BJ (cell line): ENCODE data around the gene POU4F1. TPM values are rescaled to one million over a fixed set of nuclear protein-coding genes. Genes with fewer than 3 reads are reported as not detected.

Experiments used
- CTCF ChIA-PET: fragments of 350-600 bp; formaldehyde crosslinking; extraction: SDS; loops from one replicate; lab custom pipeline; 2021; ENCODE audit warnings: antibody characterized with exemption, inconsistent platforms; lab: Yijun Ruan, JAX
- POLR2A ChIA-PET: fragments of 300-600 bp; sonication (Branson Sonifier 250); formaldehyde crosslinking; extraction: SDS; loops from one replicate; lab custom pipeline; 2021; ENCODE audit warnings: antibody characterized with exemption; lab: Charles Lee
- DNase-seq: peaks from one replicate; pipeline ENCODE4 v3.0.0-alpha.2; 2011; ENCODE audit warnings: low read depth
- H3K27me3 ChIP-seq: 2 replicates; pipeline ENCODE4 v1.6.0; 2011; ENCODE audit warnings: low read length; ENCODE audit not compliant: control insufficient read depth, insufficient read depth
- H3K36me3 ChIP-seq: 2 replicates; pipeline ENCODE4 v1.5.1; 2011; ENCODE audit warnings: low read length; ENCODE audit not compliant: control insufficient read depth, insufficient read depth
- H3K4me3 ChIP-seq: 2 replicates; pipeline ENCODE4 v1.5.1; 2011; ENCODE audit warnings: low read depth, mild to moderate bottlenecking, control low read depth, low read length
- polyA plus RNA-seq: library from polyadenylated mRNA; depleted of rRNA; stranded (reverse); fragments of >200 nt; gene quantifications from 2 replicates; pipeline ENCODE4 v1.2.3, GENCODE V29; 2011; rRNA removed
- TF ChIP-seq, protein P1 (sequence below): IDR thresholded peaks from 2 replicates; pipeline ENCODE4 v1.5.1; 2011; ENCODE audit warnings: low read depth, mild to moderate bottlenecking, control low read depth, inconsistent platforms, low read length, moderate library complexity; ENCODE audit not compliant: insufficient read depth

POU4F1 gene
- polyA plus RNA-seq, 1 experiment = not detected

DNA sequence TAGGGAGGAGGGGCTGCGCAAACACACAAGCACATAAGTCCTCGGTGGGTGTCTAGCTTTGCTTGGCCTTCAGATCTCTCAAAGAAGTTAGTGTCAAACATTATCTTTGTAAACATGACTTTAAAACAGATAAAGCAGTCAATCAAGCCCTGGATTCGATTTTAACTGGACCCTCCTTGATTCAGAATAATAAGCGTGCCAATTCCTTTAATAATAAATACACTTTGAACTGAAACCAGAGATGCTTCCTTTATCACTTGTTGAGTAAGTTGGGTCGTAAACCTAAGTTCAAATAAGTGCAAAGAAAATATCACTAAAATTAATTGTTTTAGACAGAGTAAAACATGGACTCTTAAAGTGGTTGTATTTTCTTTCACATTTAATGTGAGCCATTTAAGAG, 30.9 kb downstream of the POU4F1 start:
- no peaks in the 10 kb centered on the region for H3K36me3 ChIP-seq
- no peaks in the 10 kb centered on the region for H3K27me3 ChIP-seq
- ChIA-PET POLR2A (no interaction called here), CTCF (no interaction called here)
- no peak overlapping the region for H3K4me3 ChIP-seq
- TF ChIP-seq, protein P1, sequence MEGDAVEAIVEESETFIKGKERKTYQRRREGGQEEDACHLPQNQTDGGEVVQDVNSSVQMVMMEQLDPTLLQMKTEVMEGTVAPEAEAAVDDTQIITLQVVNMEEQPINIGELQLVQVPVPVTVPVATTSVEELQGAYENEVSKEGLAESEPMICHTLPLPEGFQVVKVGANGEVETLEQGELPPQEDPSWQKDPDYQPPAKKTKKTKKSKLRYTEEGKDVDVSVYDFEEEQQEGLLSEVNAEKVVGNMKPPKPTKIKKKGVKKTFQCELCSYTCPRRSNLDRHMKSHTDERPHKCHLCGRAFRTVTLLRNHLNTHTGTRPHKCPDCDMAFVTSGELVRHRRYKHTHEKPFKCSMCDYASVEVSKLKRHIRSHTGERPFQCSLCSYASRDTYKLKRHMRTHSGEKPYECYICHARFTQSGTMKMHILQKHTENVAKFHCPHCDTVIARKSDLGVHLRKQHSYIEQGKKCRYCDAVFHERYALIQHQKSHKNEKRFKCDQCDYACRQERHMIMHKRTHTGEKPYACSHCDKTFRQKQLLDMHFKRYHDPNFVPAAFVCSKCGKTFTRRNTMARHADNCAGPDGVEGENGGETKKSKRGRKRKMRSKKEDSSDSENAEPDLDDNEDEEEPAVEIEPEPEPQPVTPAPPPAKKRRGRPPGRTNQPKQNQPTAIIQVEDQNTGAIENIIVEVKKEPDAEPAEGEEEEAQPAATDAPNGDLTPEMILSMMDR = no peak
- DNase-seq = no peak

- TF ChIP-seq, protein P1 = no peak
- ChIA-PET POLR2A (no interaction called here), CTCF (interaction anchor here (0.7 kb wide), 1 partner anchor 407 kb away, joined by 6 read pairs; no protein-coding TSS in a partner anchor)
- no peak for DNase-seq
- H3K36me3 ChIP-seq = no peaks in the 10 kb centered on the region
- no peak overlapping the region for H3K4me3 ChIP-seq
- no peaks in the 10 kb centered on the region for H3K27me3 ChIP-seq
These were observed 34.3 kb downstream of the POU4F1 start for GRCh38 chr13:78569029-78569428.

GRCh38 chr13:78566631-78567030, 36.7 kb downstream of the POU4F1 start:
- CTCF ChIA-PET = no interaction called here
- POLR2A ChIA-PET = no interaction called here
- DNase-seq = no peak
- TF ChIP-seq, protein P1 = no peak
- Histone ChIP-seq H3K4me3 (no peak overlapping the region), H3K36me3 (no peaks in the 10 kb centered on the region), H3K27me3 (no peaks in the 10 kb centered on the region)

DNA sequence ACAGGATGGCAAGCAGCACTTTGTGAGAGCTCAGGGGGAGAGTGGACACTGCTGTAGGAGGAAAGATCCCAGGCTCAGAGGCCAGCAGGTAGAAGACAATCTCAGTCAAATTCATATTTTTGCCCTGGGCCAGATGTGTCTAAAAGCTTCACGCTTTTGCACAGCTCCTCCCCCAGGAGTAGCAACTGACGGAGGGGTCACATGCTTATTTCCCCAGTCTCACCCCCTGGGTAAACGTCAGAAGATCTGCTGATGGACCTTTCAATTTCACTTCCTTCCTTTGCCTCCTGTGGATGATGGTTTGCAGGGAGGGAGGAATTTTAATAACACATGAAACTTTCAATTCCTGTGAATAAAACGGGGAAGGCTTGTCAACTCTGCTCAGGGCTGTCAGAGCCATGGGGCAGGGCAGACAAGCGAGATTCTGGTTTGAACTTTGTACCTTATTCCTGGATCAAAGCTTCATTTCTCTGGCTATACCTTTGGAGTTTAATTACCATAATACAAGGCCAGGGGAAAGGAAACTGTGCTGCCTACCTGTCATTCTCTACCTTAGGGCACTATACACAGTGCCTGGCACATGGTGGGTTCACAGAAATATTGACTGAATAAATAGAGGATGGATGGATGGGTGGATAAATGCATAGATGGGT, 41.0 kb downstream of the POU4F1 start:
- ChIA-PET POLR2A (no interaction called here), CTCF (no interaction called here)

More for the DNA sequence above, 41.0 kb downstream of the POU4F1 start:
- DNase-seq = no peak
- Histone ChIP-seq H3K4me3 (no peak overlapping the region), H3K27me3 (no peaks in the 10 kb centered on the region), H3K36me3 (no peaks in the 10 kb centered on the region)
- TF ChIP-seq, protein P1 = no peak

Other genes with a start within 250 kb of the POU4F1 start
- 4.2 and 8.1 TPM in 2 replicates for gene OBI1, start 55.6 kb upstream of the POU4F1 start, polyA plus RNA-seq